H1 (cell line): ENCODE data around the gene PSME1. TPM values are rescaled to one million over a fixed set of nuclear protein-coding genes. Genes with fewer than 3 reads are reported as not detected.

Experiments
- CTCF ChIA-PET: fragments of 300-600 bp; sonication (Branson Sonifier 250); formaldehyde crosslinking; loops from one replicate; lab custom pipeline; 2021; ENCODE audit not compliant: partially characterized antibody; lab: Charles Lee
- POLR2A ChIA-PET: fragments of 300-600 bp; sonication (Branson Sonifier 250); formaldehyde crosslinking; loops from one replicate; lab custom pipeline; 2021; ENCODE audit warnings: inconsistent platforms; ENCODE audit not compliant: partially characterized antibody; lab: Charles Lee
- DNase-seq, 2 experiments: peaks; one replicate each; pipeline versions ENCODE4 v3.0.0 to v3.0.0-alpha.2; 2010 to 2022; ENCODE audit warnings: low spot score in 2 of 2, low read depth in 1 of 2, mixed read lengths in 1 of 2
- FAIRE-seq: peaks from 2 replicates; lab custom pipeline; 2011; peaks lifted over from hg19 to GRCh38; lab: Jason Lieb, UNC
- H2AFZ ChIP-seq: 2 replicates; pipeline ENCODE4 v1.8.1; 2012; ENCODE audit warnings: low read length, inconsistent platforms
- H2AK5ac ChIP-seq: 2 replicates; pipeline ENCODE4 v1.6.1; 2013; ENCODE audit warnings: low read depth, low read length
- H2BK120ac ChIP-seq: replicated peaks from 2 replicates; pipeline ENCODE3; 2013; ENCODE audit warnings: low read depth, low read length, inconsistent platforms
- H2BK12ac ChIP-seq: 2 replicates; pipeline ENCODE4 v1.6.1; 2013; ENCODE audit warnings: low read depth, low read length
- H2BK15ac ChIP-seq: 2 replicates; pipeline ENCODE4 v1.6.1; 2013; ENCODE audit warnings: low read length
- H2BK20ac ChIP-seq: 2 replicates; pipeline ENCODE4 v1.6.1; 2013; ENCODE audit warnings: low read length
- H2BK5ac ChIP-seq: 2 replicates; pipeline ENCODE4 v1.6.1; 2013; ENCODE audit warnings: low read depth, low read length
- H3K14ac ChIP-seq: 2 replicates; pipeline ENCODE4 v1.6.1; 2013; ENCODE audit warnings: inconsistent platforms; ENCODE audit not compliant: insufficient read length
- H3K18ac ChIP-seq: 2 replicates; pipeline ENCODE4 v1.6.1; 2013; ENCODE audit warnings: low read length; ENCODE audit errors: extremely low read depth
- H3K23ac ChIP-seq: 2 replicates; pipeline ENCODE4 v1.6.1; 2013; ENCODE audit warnings: inconsistent platforms; ENCODE audit not compliant: insufficient read length
- H3K23me2 ChIP-seq: 2 replicates; pipeline ENCODE4 v1.6.1; 2013; ENCODE audit warnings: low read depth, low read length
- H3K27ac ChIP-seq: 2 replicates; pipeline ENCODE4 v1.6.1; 2011; ENCODE audit warnings: low read depth, low read length, inconsistent platforms
- H3K27me3 ChIP-seq, 4 experiments: replicated peaks in 1 of 4; 1 replicate in 1 of 4; 2 replicates in 3 of 4; pipeline versions ENCODE4 v1.6.1 to v1.8.1; 2011 to 2013; ENCODE audit warnings: low read length in 3 of 4, mild to moderate bottlenecking in 3 of 4, inconsistent platforms in 2 of 4, mixed read lengths in 2 of 4, moderate library complexity in 1 of 4; ENCODE audit not compliant: control insufficient read depth in 3 of 4, insufficient read depth in 3 of 4; ENCODE audit errors: extremely low read depth in 1 of 4
- H3K36me3 ChIP-seq, 4 experiments: 2 replicates each; pipeline versions ENCODE4 v1.6.1 to v1.8.1; 2011 to 2013; ENCODE audit warnings: mild to moderate bottlenecking in 4 of 4, low read length in 3 of 4, moderate library complexity in 2 of 4, control low read depth in 1 of 4, inconsistent platforms in 1 of 4; ENCODE audit not compliant: insufficient read depth in 4 of 4, control insufficient read depth in 2 of 4
- H3K4ac ChIP-seq: replicated peaks from 2 replicates; pipeline ENCODE3; 2013; ENCODE audit warnings: low read length, low read depth, mixed read lengths, inconsistent platforms; ENCODE audit not compliant: insufficient read length
- H3K4me1 ChIP-seq, 4 experiments: replicated peaks in 1 of 4; 1 replicate in 1 of 4; 2 replicates in 3 of 4; pipeline versions ENCODE4 v1.6.1 to v1.8.1; 2011 to 2013; ENCODE audit warnings: low read length in 3 of 4, inconsistent platforms in 2 of 4, mixed read lengths in 1 of 4; ENCODE audit not compliant: insufficient read depth in 4 of 4, control insufficient read depth in 3 of 4
- H3K4me2 ChIP-seq, 2 experiments: 2 replicates each; pipeline versions ENCODE4 v1.6.1 to v1.8.1; 2011 to 2013; ENCODE audit warnings: low read depth in 2 of 2, low read length in 2 of 2, control low read depth in 1 of 2, inconsistent platforms in 1 of 2, mild to moderate bottlenecking in 1 of 2; ENCODE audit not compliant: insufficient read depth in 1 of 2
- H3K4me3 ChIP-seq, 4 experiments: fragments of 200-600, 300-600 bp in 1 of 4; sonication (generic), shearing (Covaris generic), sonication (Bioruptor Twin) in 1 of 4; 2 replicates each; pipeline versions ENCODE4 v1.5.1 to v1.8.1; 2011 to 2016; ENCODE audit warnings: low read length in 4 of 4, low read depth in 3 of 4, control low read depth in 2 of 4, inconsistent platforms in 2 of 4, mild to moderate bottlenecking in 2 of 4, mixed read lengths in 1 of 4, moderate library complexity in 1 of 4; ENCODE audit not compliant: insufficient read depth in 2 of 4; ENCODE audit errors: extremely low read depth in 1 of 4
- H3K56ac ChIP-seq: replicated peaks from 2 replicates; pipeline ENCODE3; 2013; ENCODE audit warnings: low read depth, mild to moderate bottlenecking, mixed read lengths, low read length, inconsistent platforms; ENCODE audit not compliant: insufficient read length
- H3K79me1 ChIP-seq: 2 replicates; pipeline ENCODE4 v1.6.1; 2013; ENCODE audit warnings: low read depth, low read length, control low read depth
- H3K79me2 ChIP-seq, 2 experiments: 2 replicates each; pipeline versions ENCODE4 v1.6.1 to v1.8.1; 2012 to 2013; ENCODE audit warnings: low read length in 2 of 2, mild to moderate bottlenecking in 2 of 2, inconsistent platforms in 1 of 2; ENCODE audit not compliant: insufficient read depth in 2 of 2, control insufficient read depth in 1 of 2
- H3K9ac ChIP-seq, 4 experiments: replicated peaks in 1 of 4; 1 replicate in 1 of 4; 2 replicates in 3 of 4; pipeline versions ENCODE4 v1.6.1 to v1.8.1; 2011 to 2013; ENCODE audit warnings: low read depth in 3 of 4, low read length in 3 of 4, control low read depth in 2 of 4, mild to moderate bottlenecking in 2 of 4, moderate library complexity in 2 of 4, inconsistent platforms in 1 of 4; ENCODE audit errors: extremely low read depth in 1 of 4
- H3K9me3 ChIP-seq, 2 experiments: 2 replicates each; pipeline versions ENCODE4 v1.6.1 to v1.8.1; 2012 to 2013; ENCODE audit warnings: mild to moderate bottlenecking in 2 of 2, moderate library complexity in 2 of 2, control low read depth in 1 of 2, inconsistent platforms in 1 of 2, low read depth in 1 of 2, low read length in 1 of 2, mixed read lengths in 1 of 2; ENCODE audit not compliant: insufficient read depth in 2 of 2
- H4K20me1 ChIP-seq, 2 experiments: replicated peaks in 1 of 2; 2 replicates each; pipeline versions ENCODE3 to v1.8.1; 2011 to 2013; ENCODE audit warnings: inconsistent platforms in 2 of 2, low read length in 2 of 2, mild to moderate bottlenecking in 1 of 2; ENCODE audit not compliant: insufficient read depth in 2 of 2, control insufficient read depth in 1 of 2
- H4K5ac ChIP-seq: 2 replicates; pipeline ENCODE4 v1.6.1; 2013; ENCODE audit warnings: low read length, low read depth, mixed read lengths, inconsistent platforms; ENCODE audit not compliant: insufficient read length
- H4K8ac ChIP-seq: 2 replicates; pipeline ENCODE4 v1.8.0; 2013; ENCODE audit warnings: mild to moderate bottlenecking, moderate library complexity, low read length, inconsistent platforms; ENCODE audit not compliant: insufficient read depth; ENCODE audit errors: extremely low read depth
- H4K91ac ChIP-seq: replicated peaks from 2 replicates; pipeline ENCODE3; 2013; ENCODE audit warnings: low read length, mixed read lengths, inconsistent platforms; ENCODE audit not compliant: insufficient read length
- CBX8 ChIP-seq: fragments of 300-800, 300-1000 bp; sonication (generic); IDR thresholded peaks from 2 replicates; pipeline ENCODE4 v1.7.1; 2016; ENCODE audit warnings: low read depth, low read length, borderline replicate concordance
- CTCF ChIP-seq, 3 experiments: IDR thresholded peaks; 1 replicate in 2 of 3; 2 replicates in 1 of 3; pipeline versions ENCODE4 v1.5.1 to v1.6.1; 2011; ENCODE audit warnings: low read length in 3 of 3, mild to moderate bottlenecking in 3 of 3, inconsistent platforms in 2 of 3, low read depth in 1 of 3, moderate library complexity in 1 of 3; ENCODE audit not compliant: insufficient read depth in 1 of 3; ENCODE audit errors: control extremely low read depth in 1 of 3
- HDAC6 ChIP-seq: IDR thresholded peaks from one replicate; pipeline ENCODE4 v1.7.1; 2012; ENCODE audit warnings: low read depth, mild to moderate bottlenecking, inconsistent platforms, low read length, moderate library complexity
- JUN ChIP-seq: IDR thresholded peaks from 2 replicates; pipeline ENCODE4 v1.6.1; 2011; ENCODE audit warnings: low read depth, mild to moderate bottlenecking, improper control_type of control experiment, low read length
- RAD21 ChIP-seq, 2 experiments: IDR thresholded peaks in 1 of 2; conservative IDR thresholded peaks in 1 of 2; 2 replicates each; pipeline ENCODE4 v1.6.1; 2011; ENCODE audit warnings: low read depth in 2 of 2, low read length in 2 of 2, improper control_type of control experiment in 1 of 2, inconsistent platforms in 1 of 2, mild to moderate bottlenecking in 1 of 2, moderate library complexity in 1 of 2
- RXRA ChIP-seq: IDR thresholded peaks from 2 replicates; pipeline ENCODE4 v1.6.1; 2011; ENCODE audit warnings: low read depth, mild to moderate bottlenecking, low read length, moderate library complexity; ENCODE audit not compliant: insufficient read depth
- SAP30 ChIP-seq: fragments of 300-600 bp; sonication (generic); IDR thresholded peaks from 2 replicates; pipeline ENCODE4 v1.7.1; 2012; ENCODE audit warnings: low read length, moderate library complexity, mild to moderate bottlenecking, inconsistent platforms; ENCODE audit not compliant: insufficient read depth, insufficient replicate concordance
- SRF ChIP-seq: IDR thresholded peaks from 2 replicates; pipeline ENCODE4 v1.6.1; 2011; ENCODE audit warnings: mild to moderate bottlenecking, low read depth, low read length, moderate library complexity
- YY1 ChIP-seq: IDR thresholded peaks from 2 replicates; pipeline ENCODE4 v1.6.1; 2011; ENCODE audit warnings: low read depth, mild to moderate bottlenecking, low read length
- WGBS, 2 experiments: shearing (Covaris generic) in 1 of 2; methylation state at CpG; one replicate each; pipeline versions ENCODE4 v1.1.6 to v1.1.7; 2013 to 2015; ENCODE audit warnings: low lambda C conversion rate in 2 of 2, mixed read lengths in 2 of 2, inconsistent platforms in 1 of 2, low coverage in 1 of 2, missing lambda C conversion rate in 1 of 2; ENCODE audit not compliant: insufficient replicate concordance in 2 of 2, insufficient coverage in 1 of 2, insufficient read length in 1 of 2; ENCODE audit errors: extremely low coverage in 1 of 2, missing lambda C conversion rate in 1 of 2; 5-methylcytosine and 5-hydroxymethylcytosine counted together
- polyA plus RNA-seq, 7 experiments: library from polyadenylated mRNA; depleted of rRNA in 3 of 7; stranded (reverse) in 5 of 7; unstranded in 2 of 7; fragments of >200 nt in 5 of 7; fragments of 200-250 nt in 2 of 7; gene quantifications; 1 replicate in 5 of 7; 2 replicates in 1 of 7; 4 replicates in 1 of 7; pipeline versions ENCODE4 v1.2.1 to v1.2.3, GENCODE V29; 2011 to 2013; ENCODE audit warnings: missing spikeins in 2 of 7, mixed read lengths in 2 of 7
- total RNA-seq: library from RNA; stranded (reverse); fragmentation: NEBNext Ultra II Directional; extraction: Animal tissue kit (Norgen Biotek cat#: 25700); gene quantifications from 2 replicates; pipeline ENCODE4 v1.2.1, GENCODE V29; 2021

PSME1 gene
- total and polyA plus RNA-seq, 2 of the 8 experiments (the other 6 are each of a cell fraction or from before 2014, with no cell fraction given) = 74.9 to 85.9 TPM

DNA sequence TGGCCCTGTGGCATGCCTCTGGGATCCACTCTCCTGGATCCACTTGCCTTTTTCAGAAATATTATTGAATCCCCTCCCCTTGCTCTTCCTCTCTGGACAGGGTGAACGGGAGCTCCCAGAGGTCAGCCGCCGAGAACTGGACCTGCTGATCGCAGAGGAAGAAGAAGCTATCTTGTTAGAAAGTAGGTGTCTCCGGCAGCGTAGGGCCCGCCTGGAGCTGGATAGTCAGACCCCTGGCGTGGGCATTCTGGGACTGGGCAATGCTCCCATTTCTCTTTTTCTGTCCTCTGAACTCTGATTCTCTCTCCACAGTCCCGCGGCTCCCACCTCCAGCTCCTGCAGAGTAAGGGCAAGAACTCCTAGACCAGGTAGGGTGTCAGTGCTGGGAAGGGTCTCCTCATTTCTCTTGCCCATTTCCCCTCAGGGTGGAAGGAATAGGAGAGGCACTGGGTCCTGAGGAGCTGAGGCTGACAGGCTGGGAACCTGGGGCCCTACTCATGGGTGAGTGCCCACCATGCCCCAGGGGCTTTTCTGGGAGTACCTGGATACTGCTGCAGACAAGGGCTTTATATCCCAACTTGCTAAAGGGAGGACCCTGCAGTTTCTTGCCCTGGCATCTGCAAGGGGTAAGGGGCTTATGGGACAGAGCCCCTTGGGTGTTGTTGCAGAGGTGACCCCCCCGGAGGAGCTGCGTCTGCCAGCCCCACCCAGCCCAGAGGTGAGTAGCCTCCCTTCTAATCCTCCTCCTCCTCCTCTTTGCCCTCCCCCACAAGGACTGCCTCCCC lies 41.2 kb downstream of the PSME1 start:
- POLR2A ChIA-PET = interaction anchor here (0.9 to 10.7 kb wide), 13 partner anchors 8 to 574 kb away, joined by 3 to 158 read pairs (median 5); partner anchors contain the start of genes IPO4, IRF9 and PSME2
- CTCF ChIA-PET = interaction anchor here (0.9 to 1.1 kb wide), 4 partner anchors 16 to 125 kb away, joined by 3 to 4 read pairs (median 3); partner anchors contain the start of gene IRF9
- Histone ChIP-seq H4K8ac (no peak overlapping the region), H2AK5ac (no peak overlapping the region), H3K23ac (no peak overlapping the region), H2BK5ac (no peak overlapping the region), H3K79me1 (no peaks in the 10 kb centered on the region), H2BK15ac (no peak overlapping the region), H2BK120ac (no peak overlapping the region), H2BK12ac (no peak overlapping the region), H2AFZ (no peak overlapping the region), H3K27me3 (no peaks in the 10 kb centered on the region), H3K56ac (no peak overlapping the region), H2BK20ac (no peak overlapping the region), H4K91ac (no peak overlapping the region), H3K36me3 (peaks cover 14 to 36% (median 32%) of the 10 kb centered on the region in 4 experiments), H4K5ac (no peak overlapping the region), H3K27ac (no peak overlapping the region), H3K4me1 (peaks cover 0 to 8% (median 6%) of the 10 kb centered on the region in 4 experiments; a peak in 4 of 7 replicates), H3K4ac (no peak overlapping the region), H3K9ac (no peak overlapping the region), H3K9me3 (no peaks in the 10 kb centered on the region), H3K14ac (no peak overlapping the region), H3K23me2 (peaks cover 2% of the 10 kb centered on the region; the same call in 1 of the 2 replicates), H3K79me2 (no peaks in the 10 kb centered on the region), H3K4me3 (no peak overlapping the region), H4K20me1 (peaks cover 2 to 15% of the 10 kb centered on the region in 2 experiments), H3K4me2 (no peak overlapping the region), H3K18ac (no peak overlapping the region)
- no peak for FAIRE-seq
- DNase-seq = no peak
- WGBS, 2 experiments = 92% methylated on average over 10 of the region's 12 CpGs; no CpG with 5 or more reads in 1 of the 2 experiments
- no peak for TF ChIP-seq HDAC6
- no peak for TF ChIP-seq CBX8
- no peak for TF ChIP-seq YY1
- no peak for TF ChIP-seq CTCF (IDR thresholded peaks at IDR 0.05; ENCODE audit: control extremely low read depth in 1 of 3, insufficient read depth in 1 of 3, low read depth in 1 of 3, low read length in 3 of 3)
- no peak for TF ChIP-seq JUN
- TF ChIP-seq RXRA = no peak
- no peak for TF ChIP-seq SRF
- TF ChIP-seq RAD21 (IDR thresholded peaks at IDR 0.05 in 1 of 2, conservative IDR thresholded peaks at IDR 0.05 in 1 of 2; ENCODE audit: low read depth in 2 of 2, low read length in 2 of 2) = no peak
- no peak for TF ChIP-seq SAP30
